T-helper 1 cell treated with Interleukin-12 subunit alpha and Interleukin-12 subunit beta and Interleukin-4 antibody, amounts not matched to agents 30 μg/mL and 1 μg/mL, for 36 hours (primary cell): Measurements from ENCODE around the gene HJURP.
"Not testable (repeated sequence)": the region's sequence is repeated elsewhere in the genome, so short reads cannot be mapped to it uniquely, and the experiment has no call there.

Source experiments
- H3K27ac Mint-ChIP-seq: one replicate; pipeline ENCODE4 v1.8.0; 2021; ENCODE audit warnings: mild to moderate bottlenecking, mixed read lengths
- H3K27me3 Mint-ChIP-seq: one replicate; pipeline ENCODE4 v1.8.0; 2021; ENCODE audit warnings: low read depth, mixed read lengths
- H3K36me3 Mint-ChIP-seq: one replicate; pipeline ENCODE4 v1.8.0; 2021; ENCODE audit warnings: low read depth, mixed read lengths
- H3K4me1 Mint-ChIP-seq: one replicate; pipeline ENCODE4 v1.8.0; 2021; ENCODE audit warnings: low read depth, mixed read lengths
- H3K4me3 Mint-ChIP-seq: one replicate; pipeline ENCODE4 v1.8.0; 2021; ENCODE audit warnings: mild to moderate bottlenecking, moderate library complexity, mixed read lengths
- H3K9me3 Mint-ChIP-seq: one replicate; pipeline ENCODE4 v1.8.0; 2021; ENCODE audit warnings: mixed read lengths

Gene HJURP

GRCh38 chr2:233854241-233854981, at the start of gene HJURP:
HJURP (minus strand) TSS chr2:233854535; CDS start chr2:233854500, 35 bp downstream.
- peaks cover 39% of the 10 kb centered on the region for H3K4me1 Mint-ChIP-seq
- H3K27ac Mint-ChIP-seq: peak within 1 kb of the TSS; percentile 97
- peak within 1 kb of the TSS; percentile 94 for H3K4me3 Mint-ChIP-seq
- no peaks in the 10 kb centered on the region for H3K27me3 Mint-ChIP-seq
- peaks cover 22% of the 10 kb centered on the region for H3K36me3 Mint-ChIP-seq
- H3K9me3 Mint-ChIP-seq: no peaks in the 10 kb centered on the region

- H3K27me3 Mint-ChIP-seq: peaks cover 30% of the 10 kb centered on the region
- H3K36me3 Mint-ChIP-seq: no peaks in the 10 kb centered on the region
- H3K9me3 Mint-ChIP-seq: no peaks in the 10 kb centered on the region
- H3K27ac Mint-ChIP-seq: no peak overlapping the region
- H3K4me1 Mint-ChIP-seq: no peaks in the 10 kb centered on the region
- no peak overlapping the region for H3K4me3 Mint-ChIP-seq
Observed at GRCh38 chr2:233901884-233902283, 47.5 kb upstream of the HJURP start.

GRCh38 chr2:233901367-233901766, 47.0 kb upstream of the HJURP start:
- Mint-ChIP-seq H3K36me3 (no peaks in the 10 kb centered on the region), H3K27me3 (peaks cover 30% of the 10 kb centered on the region), H3K27ac (no peak overlapping the region), H3K9me3 (no peaks in the 10 kb centered on the region), H3K4me1 (no peaks in the 10 kb centered on the region), H3K4me3 (no peak overlapping the region)

GRCh38 chr2:233896253-233896652, 41.9 kb upstream of the HJURP start:
- not testable (repeated sequence) for H3K9me3 Mint-ChIP-seq, H3K27ac Mint-ChIP-seq, H3K4me1 Mint-ChIP-seq, H3K4me3 Mint-ChIP-seq, H3K36me3 Mint-ChIP-seq
- peaks cover 26% of the 10 kb centered on the region for H3K27me3 Mint-ChIP-seq

GRCh38 chr2:233892793-233893192, 38.5 kb upstream of the HJURP start:
- H3K27me3 Mint-ChIP-seq: peaks cover 23% of the 10 kb centered on the region
- no peak overlapping the region for H3K27ac Mint-ChIP-seq
- no peaks in the 10 kb centered on the region for H3K36me3 Mint-ChIP-seq
- H3K9me3 Mint-ChIP-seq: no peaks in the 10 kb centered on the region
- no peaks in the 10 kb centered on the region for H3K4me1 Mint-ChIP-seq
- no peak overlapping the region for H3K4me3 Mint-ChIP-seq

- Mint-ChIP-seq H3K9me3 (peaks cover 29% of the 10 kb centered on the region), H3K4me3 (no peak overlapping the region), H3K27ac (no peak overlapping the region), H3K4me1 (no peaks in the 10 kb centered on the region), H3K36me3 (peaks cover 3% of the 10 kb centered on the region), H3K27me3 (peaks cover 23% of the 10 kb centered on the region)
Observed at GRCh38 chr2:233882353-233882752, 28.0 kb upstream of the HJURP start.

- H3K4me1 Mint-ChIP-seq, H3K36me3 Mint-ChIP-seq, H3K27ac Mint-ChIP-seq, H3K4me3 Mint-ChIP-seq: not testable (repeated sequence)
- H3K27me3 Mint-ChIP-seq: peaks cover 46% of the 10 kb centered on the region
- peaks cover 19% of the 10 kb centered on the region for H3K9me3 Mint-ChIP-seq
Observed at GRCh38 chr2:233872125-233872524, 17.8 kb upstream of the HJURP start.

GRCh38 chr2:233871432-233871831, 17.1 kb upstream of the HJURP start:
- H3K4me1 Mint-ChIP-seq: peaks cover 7% of the 10 kb centered on the region
- H3K4me3 Mint-ChIP-seq: no peak overlapping the region
- H3K27ac Mint-ChIP-seq: no peak overlapping the region
- peaks cover 13% of the 10 kb centered on the region for H3K36me3 Mint-ChIP-seq
- H3K9me3 Mint-ChIP-seq: peaks cover 23% of the 10 kb centered on the region
- H3K27me3 Mint-ChIP-seq: peaks cover 45% of the 10 kb centered on the region

GRCh38 chr2:233867993-233868532, 13.7 kb upstream of the HJURP start, which contains the start of gene MSL3B:
MSL3B (minus strand) TSS chr2:233868386.
- peaks cover 19% of the 10 kb centered on the region for H3K36me3 Mint-ChIP-seq
- H3K4me3 Mint-ChIP-seq: peak within 1 kb of the TSS; percentile 94
- H3K9me3 Mint-ChIP-seq: peaks cover 23% of the 10 kb centered on the region
- peaks cover 17% of the 10 kb centered on the region for H3K4me1 Mint-ChIP-seq
- peaks cover 27% of the 10 kb centered on the region for H3K27me3 Mint-ChIP-seq
- H3K27ac Mint-ChIP-seq: peak within 1 kb of the TSS; percentile 89

- Mint-ChIP-seq H3K9me3 (peaks cover 23% of the 10 kb centered on the region), H3K4me1 (peaks cover 17% of the 10 kb centered on the region), H3K27me3 (peaks cover 14% of the 10 kb centered on the region), H3K36me3 (peaks cover 19% of the 10 kb centered on the region), H3K27ac (no peak overlapping the region), H3K4me3 (no peak overlapping the region)
Observed at GRCh38 chr2:233866479-233866878, 12.1 kb upstream of the HJURP start.

- no peak overlapping the region for H3K4me3 Mint-ChIP-seq
- peaks cover 21% of the 10 kb centered on the region for H3K9me3 Mint-ChIP-seq
- peaks cover 7% of the 10 kb centered on the region for H3K27me3 Mint-ChIP-seq
- peaks cover 19% of the 10 kb centered on the region for H3K36me3 Mint-ChIP-seq
- peaks cover 17% of the 10 kb centered on the region for H3K4me1 Mint-ChIP-seq
- no peak overlapping the region for H3K27ac Mint-ChIP-seq
Observed at GRCh38 chr2:233865838-233866237, 11.5 kb upstream of the HJURP start.

GRCh38 chr2:233862261-233862768, 8.0 kb upstream of the HJURP start:
- H3K9me3 Mint-ChIP-seq: peaks cover 5% of the 10 kb centered on the region
- peaks cover 14% of the 10 kb centered on the region for H3K36me3 Mint-ChIP-seq
- H3K27ac Mint-ChIP-seq: no peak overlapping the region
- H3K27me3 Mint-ChIP-seq: no peaks in the 10 kb centered on the region
- peaks cover 19% of the 10 kb centered on the region for H3K4me1 Mint-ChIP-seq
- no peak overlapping the region for H3K4me3 Mint-ChIP-seq

- Mint-ChIP-seq H3K27me3 (no peaks in the 10 kb centered on the region), H3K4me1 (peaks cover 19% of the 10 kb centered on the region), H3K9me3 (no peaks in the 10 kb centered on the region)
Observed at GRCh38 chr2:233858331-233858730, 4.0 kb upstream of the HJURP start.

GRCh38 chr2:233857511-233858141, 3.3 kb upstream of the HJURP start:
- H3K4me3 Mint-ChIP-seq: peak overlapping the region; percentile 4

More at GRCh38 chr2:233858331-233858730, 4.0 kb upstream of the HJURP start:
- peaks cover 7% of the 10 kb centered on the region for H3K36me3 Mint-ChIP-seq
- no peak overlapping the region for H3K27ac Mint-ChIP-seq
- no peak overlapping the region for H3K4me3 Mint-ChIP-seq

GRCh38 chr2:233856184-233856583, 1.8 kb upstream of the HJURP start:
- H3K27me3 Mint-ChIP-seq: no peaks in the 10 kb centered on the region
- no peak overlapping the region for H3K27ac Mint-ChIP-seq
- peaks cover 22% of the 10 kb centered on the region for H3K36me3 Mint-ChIP-seq
- peaks cover 34% of the 10 kb centered on the region for H3K4me1 Mint-ChIP-seq
- H3K9me3 Mint-ChIP-seq: no peaks in the 10 kb centered on the region
- H3K4me3 Mint-ChIP-seq: peak overlapping the region; percentile 48

More at GRCh38 chr2:233857511-233858141, 3.3 kb upstream of the HJURP start:
- Mint-ChIP-seq H3K27ac (no peak overlapping the region), H3K4me1 (peaks cover 23% of the 10 kb centered on the region), H3K36me3 (peaks cover 14% of the 10 kb centered on the region), H3K27me3 (no peaks in the 10 kb centered on the region), H3K9me3 (no peaks in the 10 kb centered on the region)
